GM12891 (cell line): Measurements from ENCODE around the gene ANKMY2. TPM values are rescaled to one million over a fixed set of nuclear protein-coding genes. Genes with fewer than 3 reads are reported as not detected.
"Not testable (repeated sequence)": the region's sequence is repeated elsewhere in the genome, so short reads cannot be mapped to it uniquely, and the experiment has no call there.

Source experiments
- DNase-seq: peaks from one replicate; pipeline ENCODE4 v3.0.0; 2011; ENCODE audit warnings: low spot score; ENCODE audit not compliant: insufficient read length
- FAIRE-seq: peaks from 2 replicates; lab custom pipeline; 2011; peaks lifted over from hg19 to GRCh38; lab: Jason Lieb, UNC
- PAX5 ChIP-seq: IDR thresholded peaks from 2 replicates; pipeline ENCODE4 v1.6.1; 2011; ENCODE audit warnings: low read length, moderate library complexity, mild to moderate bottlenecking; ENCODE audit not compliant: insufficient read depth, severe bottlenecking
- POLR2A ChIP-seq: IDR thresholded peaks from 2 replicates; pipeline ENCODE4 v1.6.1; 2011; ENCODE audit warnings: low read depth, low read length, control low read depth
- POLR2AphosphoS5 ChIP-seq: IDR thresholded peaks from 2 replicates; pipeline ENCODE4 v1.6.1; 2011; ENCODE audit warnings: low read depth, low read length, control low read depth
- POU2F2 ChIP-seq: IDR thresholded peaks from 2 replicates; pipeline ENCODE4 v1.6.1; 2011; ENCODE audit warnings: low read depth, mild to moderate bottlenecking, control low read depth, low read length, moderate library complexity
- SPI1 ChIP-seq: IDR thresholded peaks from 2 replicates; pipeline ENCODE4 v1.6.1; 2011; ENCODE audit warnings: low read depth, low read length, control low read depth
- TAF1 ChIP-seq: IDR thresholded peaks from 2 replicates; pipeline ENCODE4 v1.6.1; 2011; ENCODE audit warnings: low read depth, low read length, control low read depth
- polyA plus RNA-seq: library from polyadenylated mRNA; unstranded; fragments of >200 nt; gene quantifications from one replicate; pipeline ENCODE4 v1.2.1, GENCODE V29; 2012; ENCODE audit warnings: low read depth, missing spikeins, inconsistent platforms; ENCODE audit not compliant: missing spikeins

ANKMY2 gene
- 0.09 TPM for polyA plus RNA-seq

DNA sequence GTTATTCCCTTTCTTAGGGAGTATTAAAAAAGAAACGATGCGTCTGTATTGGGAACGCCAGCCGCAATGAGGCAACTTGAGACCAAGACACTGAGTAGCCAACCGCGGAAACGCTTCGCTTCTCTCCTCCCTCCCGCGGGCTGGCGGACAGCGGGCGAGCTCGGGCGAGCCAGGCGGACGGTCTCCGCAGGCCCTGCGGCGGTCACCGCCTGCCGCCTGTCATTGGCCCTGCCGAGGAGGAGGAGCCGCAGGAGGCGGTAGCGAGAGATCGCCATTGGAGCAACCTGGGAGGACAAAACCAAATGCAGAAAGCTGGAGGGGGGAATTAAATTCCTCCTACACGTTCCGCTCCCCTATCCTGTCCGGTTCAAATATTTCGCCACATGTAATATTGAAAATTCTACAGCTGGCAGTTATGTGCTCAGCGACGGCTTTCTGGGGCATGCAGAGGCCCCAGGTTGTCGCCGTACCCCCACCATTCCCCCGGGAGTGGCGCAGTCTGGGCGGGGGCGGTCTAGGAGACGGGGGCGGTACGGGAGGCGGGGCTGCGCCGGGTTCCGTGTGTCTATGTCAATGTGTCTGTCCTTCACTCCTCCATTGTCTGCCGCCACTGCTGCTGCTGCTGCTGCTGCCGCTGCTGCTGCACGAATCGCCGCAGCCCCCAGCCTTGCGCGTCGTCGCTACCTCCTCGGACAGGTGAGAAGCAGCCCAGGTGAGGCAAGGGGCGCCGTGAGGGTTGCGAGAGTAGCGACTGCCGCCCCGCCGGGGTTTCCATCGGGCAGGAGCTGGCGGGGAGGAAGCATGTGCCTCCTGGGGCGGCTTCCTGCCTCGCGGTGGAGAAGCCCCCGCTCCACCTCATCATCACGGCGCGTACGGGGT is at the start of gene ANKMY2, which contains the start of gene BZW2:
ANKMY2 (minus strand) TSS at position 162 of the 879 bp plus-strand sequence. CDS start 181 bp downstream, outside the sequence.
BZW2 (plus strand) TSS at position 589 of the 879 bp plus-strand sequence. CDS start 19,263 bp downstream, outside the sequence.
- peak; percentile 64 for FAIRE-seq
- peak; percentile 72 for DNase-seq
- TF ChIP-seq PAX5 = peak; percentile 98
- no peak for TF ChIP-seq POLR2AphosphoS5

DNA sequence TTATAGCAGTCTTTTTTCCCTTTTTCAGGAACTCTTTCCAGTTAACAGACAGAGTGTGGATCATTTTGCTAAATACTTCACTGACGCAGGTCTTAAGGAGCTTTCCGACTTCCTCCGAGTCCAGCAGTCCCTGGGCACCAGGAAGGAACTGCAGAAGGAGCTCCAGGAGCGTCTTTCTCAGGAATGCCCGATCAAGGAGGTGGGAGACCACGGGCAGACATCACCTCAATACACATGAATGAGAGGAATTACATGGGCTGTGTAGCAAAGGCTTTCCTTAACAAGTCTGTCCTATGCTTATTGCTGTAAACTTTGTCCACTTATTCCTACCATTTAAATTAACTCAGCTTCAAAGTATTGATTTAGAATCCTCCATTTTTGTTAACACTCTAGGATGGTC is 49.3 kb upstream of the ANKMY2 start:
- FAIRE-seq (no peak), DNase-seq (no peak)
- TF ChIP-seq TAF1 (no peak), PAX5 (no peak), POLR2AphosphoS5 (no peak), POU2F2 (no peak), SPI1 (no peak), POLR2A (no peak)

DNA sequence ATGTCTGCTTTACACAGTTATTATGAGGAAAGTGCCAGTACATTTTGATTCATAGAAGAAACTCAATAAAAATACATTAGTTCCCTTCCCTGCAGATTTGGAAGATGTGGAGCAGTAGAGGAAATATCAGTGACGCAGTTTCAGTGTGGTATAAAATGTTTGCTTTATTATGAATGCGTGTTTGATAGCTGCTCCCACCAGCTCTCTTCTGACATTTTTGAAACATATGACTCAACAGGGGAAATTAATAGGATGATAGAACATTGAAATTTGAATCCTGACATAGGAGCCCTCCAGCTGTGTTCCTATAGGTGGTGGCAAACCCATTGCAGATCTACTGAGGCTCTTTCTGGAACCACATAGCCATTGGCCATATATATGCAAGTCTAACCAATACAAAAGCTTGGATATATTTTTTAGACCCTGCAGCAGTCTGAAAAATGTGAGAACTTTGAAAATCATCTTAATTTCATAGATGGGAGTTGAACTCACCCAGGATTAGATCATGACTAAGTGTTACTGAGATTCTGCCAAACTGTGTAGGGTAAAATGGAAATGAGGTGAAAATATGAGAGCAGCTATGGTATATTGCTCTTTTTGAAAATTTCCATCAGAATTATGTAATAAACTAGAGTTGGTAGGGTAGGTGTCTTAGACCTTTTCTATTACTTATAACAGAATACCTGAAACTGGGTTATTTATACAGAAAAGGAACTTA is 48.2 kb upstream of the ANKMY2 start:
- no peak for TF ChIP-seq POU2F2
- TF ChIP-seq POLR2A = no peak
- TF ChIP-seq TAF1 = no peak
- no peak for TF ChIP-seq POLR2AphosphoS5
- no peak for TF ChIP-seq PAX5
- TF ChIP-seq SPI1 = no peak
- no peak for FAIRE-seq

DNA sequence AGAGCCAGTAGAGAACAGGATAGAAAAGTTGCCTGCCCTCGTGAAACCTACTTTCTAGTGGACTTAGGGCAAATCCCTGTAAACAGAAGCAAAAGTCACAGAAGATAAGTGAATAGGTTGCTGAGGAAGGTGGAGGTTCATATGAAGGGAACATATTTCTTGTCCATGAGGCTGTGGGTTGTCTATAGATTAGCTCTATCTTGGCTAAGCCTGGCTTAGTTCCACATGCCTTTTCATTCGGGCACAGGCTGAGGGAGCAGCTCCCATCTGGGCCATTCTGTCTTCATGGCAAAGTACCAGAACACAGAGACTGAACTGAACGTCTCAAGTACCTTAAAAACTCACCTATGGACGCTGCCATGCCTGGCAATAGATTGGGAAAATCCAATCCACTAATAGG is 45.7 kb upstream of the ANKMY2 start:
- no peak for DNase-seq

More for the DNA sequence above, 48.2 kb upstream of the ANKMY2 start:
- DNase-seq = no peak

DNA sequence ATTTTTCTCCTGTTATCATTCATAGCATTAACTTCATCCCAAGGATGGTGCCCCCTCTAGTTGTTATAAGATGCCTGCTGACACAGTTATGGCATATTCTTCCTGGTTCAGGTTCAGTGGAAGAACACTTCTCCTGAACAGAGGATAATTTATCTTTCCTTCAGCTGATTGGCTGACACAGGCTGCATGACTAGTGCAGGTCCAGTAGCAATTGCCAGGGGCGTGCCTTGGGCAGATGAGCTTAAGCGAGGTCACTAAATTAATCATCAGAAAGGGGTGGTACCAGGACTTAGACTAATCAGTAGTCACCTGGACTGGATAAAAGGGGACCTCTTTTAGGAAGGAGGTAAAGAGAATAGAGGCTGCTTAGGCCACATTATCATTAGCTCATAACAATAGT is 42.7 kb upstream of the ANKMY2 start:
- TF ChIP-seq POLR2A = no peak
- FAIRE-seq (no peak), DNase-seq (no peak)

More for the DNA sequence above, 45.7 kb upstream of the ANKMY2 start:
- no peak for TF ChIP-seq PAX5
- no peak for TF ChIP-seq POLR2A
- no peak for TF ChIP-seq TAF1
- no peak for TF ChIP-seq POLR2AphosphoS5
- no peak for TF ChIP-seq SPI1
- TF ChIP-seq POU2F2 = no peak
- FAIRE-seq = no peak

DNA sequence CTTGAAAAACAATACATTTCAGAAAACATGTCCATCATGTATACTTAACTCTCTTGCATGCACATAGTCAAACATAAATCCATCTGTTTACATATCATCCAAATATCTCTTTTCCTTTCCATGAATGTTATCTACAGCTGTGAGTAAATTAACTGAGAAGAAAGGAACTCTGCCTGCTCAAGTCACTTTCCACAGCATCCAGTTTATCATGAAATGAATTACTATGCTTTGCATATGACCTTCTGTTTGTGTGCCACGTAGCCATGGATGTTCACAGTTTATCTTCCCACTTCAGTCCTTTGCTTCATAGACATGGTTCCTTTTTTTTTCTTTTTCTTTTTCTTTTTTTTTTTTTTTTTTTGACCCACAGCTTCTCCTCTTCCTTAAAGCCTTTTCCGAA is 40.0 kb upstream of the ANKMY2 start:
- FAIRE-seq (no peak), DNase-seq (no peak)
- no peak for TF ChIP-seq SPI1
- TF ChIP-seq POLR2A = no peak
- TF ChIP-seq POLR2AphosphoS5 = no peak
- no peak for TF ChIP-seq TAF1
- TF ChIP-seq POU2F2 = no peak
- TF ChIP-seq PAX5 = no peak

DNA sequence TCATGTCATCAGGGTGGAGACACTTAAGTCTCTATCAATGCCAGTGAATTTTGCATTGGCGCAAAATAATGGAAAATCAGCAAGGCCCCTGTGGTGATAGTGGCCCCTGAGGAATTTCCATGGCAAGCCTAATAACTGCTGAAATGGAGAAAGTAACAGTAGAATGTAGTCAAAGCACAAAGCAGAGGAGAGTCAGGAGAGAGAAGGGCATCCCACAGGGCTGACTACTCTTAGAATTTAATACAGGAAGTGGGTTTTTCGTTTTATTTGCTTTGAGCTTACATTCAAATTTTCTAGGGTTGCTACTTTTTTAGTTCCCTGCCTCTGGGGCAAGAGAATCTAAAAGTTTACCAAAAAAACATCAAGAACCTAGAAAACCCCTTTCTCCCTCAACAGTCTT is 39.4 kb upstream of the ANKMY2 start:
- FAIRE-seq = no peak
- DNase-seq = no peak
- TF ChIP-seq TAF1 = no peak
- no peak for TF ChIP-seq PAX5
- no peak for TF ChIP-seq SPI1
- no peak for TF ChIP-seq POLR2AphosphoS5
- TF ChIP-seq POU2F2 = no peak
- TF ChIP-seq POLR2A = no peak

DNA sequence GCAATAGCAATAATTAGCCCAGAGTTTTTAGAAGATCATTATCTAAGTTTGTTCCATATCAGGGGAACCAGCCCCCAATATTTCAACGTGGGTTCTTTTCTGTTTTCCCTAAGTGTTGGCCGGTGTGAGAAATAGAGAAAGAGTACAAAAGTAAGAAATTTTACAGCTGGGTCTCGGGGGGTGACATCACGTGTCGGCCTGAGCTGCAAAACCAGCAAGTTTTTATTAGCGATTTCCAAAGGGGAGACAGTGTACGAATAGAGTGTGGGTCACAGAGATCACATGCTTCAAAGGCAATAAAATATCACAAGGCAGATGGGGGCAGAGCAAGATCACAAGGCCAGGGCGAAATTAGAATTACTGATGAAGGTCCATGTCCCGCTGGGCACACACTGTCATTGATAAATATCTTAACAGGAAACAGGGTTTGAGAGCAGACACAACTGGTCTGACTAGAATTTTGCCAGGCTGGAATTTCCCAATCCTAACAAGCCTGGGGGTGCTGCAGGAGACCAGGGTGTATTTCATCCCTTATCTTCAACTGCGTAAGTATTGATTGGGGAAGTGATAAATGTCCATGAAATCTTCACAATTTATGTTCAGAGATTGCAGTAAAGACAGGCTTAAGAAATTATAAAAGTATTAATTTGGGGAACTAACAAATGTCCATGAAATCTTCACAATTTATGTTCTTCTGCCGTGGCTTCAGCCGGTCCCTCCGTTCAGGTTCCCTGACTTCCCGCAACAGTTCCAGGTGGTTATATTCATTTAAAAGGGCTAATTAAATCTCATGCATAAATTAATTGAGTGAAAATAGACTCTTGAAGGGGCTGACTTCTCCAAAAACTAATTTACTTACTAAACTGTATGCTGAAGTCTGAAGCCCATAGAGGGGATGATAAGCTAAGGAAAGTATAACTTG is 33.4 kb upstream of the ANKMY2 start:
- not testable (repeated sequence) for DNase-seq, FAIRE-seq

DNA sequence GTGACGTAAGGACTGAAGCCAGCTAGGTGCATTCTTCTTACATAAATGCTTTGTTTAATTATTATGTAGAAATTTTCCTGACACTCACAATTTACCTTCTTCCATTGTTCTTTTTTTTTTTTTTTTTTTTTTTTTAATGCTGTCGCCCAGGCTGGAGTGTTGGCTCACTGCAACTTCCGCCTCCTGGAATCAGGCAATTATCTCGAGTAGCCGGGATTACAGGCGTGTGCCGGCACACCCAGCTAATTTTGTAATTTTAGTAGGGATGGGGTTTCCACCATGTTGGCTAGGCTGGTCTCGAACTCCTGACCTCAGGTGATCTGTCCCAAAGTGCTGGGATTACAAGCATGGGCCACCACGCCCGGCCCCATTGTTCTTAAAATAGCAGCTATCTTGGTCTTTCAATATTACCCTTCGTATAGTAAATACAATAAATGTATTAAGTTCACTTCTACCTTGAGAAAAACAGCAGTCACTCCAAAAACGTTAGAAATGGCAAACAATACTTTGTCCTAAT is 32.5 kb upstream of the ANKMY2 start:
- TF ChIP-seq POLR2AphosphoS5 (no peak), POLR2A (no peak), TAF1 (no peak), POU2F2 (no peak), PAX5 (no peak), SPI1 (no peak)
- DNase-seq (no peak), FAIRE-seq (no peak)
